ENCODE data around the gene RGL1.
A peak's percentile ranks its signal among the peaks of the same experiment; 100 is the strongest.

Gene RGL1

GRCh38 chr1:183810121-183810520, 5.2 kb downstream of the RGL1 start:
- 88% methylated on average over 2 of the region's 2 CpGs for WGBS
- Histone ChIP-seq H3K27me3 (ENCODE audit: insufficient read depth, low read length) (peaks cover 14% of the 10 kb centered on the region), H3K36me3 (ENCODE audit: insufficient read depth, low read length) (no peaks in the 10 kb centered on the region; the same call in 1 of the 2 replicates), H3K9me3 (ENCODE audit: insufficient read depth, low read depth, low read length) (no peaks in the 10 kb centered on the region), H3K4me3 (ENCODE audit: low read length) (no peak overlapping the region), H3K4me1 (ENCODE audit: insufficient read depth, low read length) (peaks cover 66% of the 10 kb centered on the region), H3K27ac (ENCODE audit: low read depth, low read length) (no peak overlapping the region), H3K9ac (ENCODE audit: low read depth, low read length) (no peak overlapping the region)

GRCh38 chr1:183810756-183811544, 6.0 kb downstream of the RGL1 start:
- peaks cover 65% of the 10 kb centered on the region for H3K4me1 ChIP-seq (ENCODE audit: insufficient read depth, low read length)
- no peak overlapping the region for H3K9ac ChIP-seq (ENCODE audit: low read depth, low read length)
- no peaks in the 10 kb centered on the region for H3K9me3 ChIP-seq (ENCODE audit: insufficient read depth, low read depth, low read length)
- no peak overlapping the region for H3K27ac ChIP-seq (ENCODE audit: low read depth, low read length)
- H3K27me3 ChIP-seq (ENCODE audit: insufficient read depth, low read length) = peaks cover 6% of the 10 kb centered on the region
- 87% methylated on average over 4 of the region's 4 CpGs for WGBS
- H3K4me3 ChIP-seq (ENCODE audit: low read length) = no peak overlapping the region
- no peaks in the 10 kb centered on the region; the same call in 1 of the 2 replicates for H3K36me3 ChIP-seq (ENCODE audit: insufficient read depth, low read length)

GRCh38 chr1:183812128-183812527, 7.2 kb downstream of the RGL1 start:
- H3K36me3 ChIP-seq (ENCODE audit: insufficient read depth, low read length) = no peaks in the 10 kb centered on the region; the same call in 1 of the 2 replicates
- H3K27me3 ChIP-seq (ENCODE audit: insufficient read depth, low read length) = no peaks in the 10 kb centered on the region
- H3K4me3 ChIP-seq (ENCODE audit: low read length) = no peak overlapping the region
- H3K27ac ChIP-seq (ENCODE audit: low read depth, low read length) = peak overlapping the region; percentile 68
- H3K9me3 ChIP-seq (ENCODE audit: insufficient read depth, low read depth, low read length) = no peaks in the 10 kb centered on the region
- WGBS = 79% methylated on average over 2 of the region's 2 CpGs
- no peak overlapping the region for H3K9ac ChIP-seq (ENCODE audit: low read depth, low read length)
- H3K4me1 ChIP-seq (ENCODE audit: insufficient read depth, low read length) = peaks cover 65% of the 10 kb centered on the region

- 31% methylated on average over 9 of the region's 9 CpGs for WGBS
- no peaks in the 10 kb centered on the region for H3K27me3 ChIP-seq (ENCODE audit: insufficient read depth, low read length)
- no peaks in the 10 kb centered on the region for H3K9me3 ChIP-seq (ENCODE audit: insufficient read depth, low read depth, low read length)
- H3K27ac ChIP-seq (ENCODE audit: low read depth, low read length) = peak overlapping the region; percentile 68
- peak overlapping the region; percentile 15; the same call in 1 of the 2 replicates for H3K4me3 ChIP-seq (ENCODE audit: low read length)
- H3K9ac ChIP-seq (ENCODE audit: low read depth, low read length) = peak overlapping the region; percentile 47; the same call in 1 of the 2 replicates
- H3K4me1 ChIP-seq (ENCODE audit: insufficient read depth, low read length) = peaks cover 60% of the 10 kb centered on the region
- no peaks in the 10 kb centered on the region; the same call in 1 of the 2 replicates for H3K36me3 ChIP-seq (ENCODE audit: insufficient read depth, low read length)
Measured at GRCh38 chr1:183812686-183813569, 8.0 kb downstream of the RGL1 start.

- Histone ChIP-seq H3K9me3 (ENCODE audit: insufficient read depth, low read depth, low read length) (no peaks in the 10 kb centered on the region), H3K27ac (ENCODE audit: low read depth, low read length) (no peak overlapping the region), H3K4me3 (ENCODE audit: low read length) (no peak overlapping the region), H3K4me1 (ENCODE audit: insufficient read depth, low read length) (peaks cover 54% of the 10 kb centered on the region), H3K36me3 (ENCODE audit: insufficient read depth, low read length) (no peaks in the 10 kb centered on the region; the same call in 1 of the 2 replicates), H3K27me3 (ENCODE audit: insufficient read depth, low read length) (no peaks in the 10 kb centered on the region), H3K9ac (ENCODE audit: low read depth, low read length) (no peak overlapping the region)
- WGBS = no CpG with 5 or more reads among the region's 1 CpG
Measured at GRCh38 chr1:183814121-183814681, 9.3 kb downstream of the RGL1 start.

GRCh38 chr1:183816110-183816509, 11.2 kb downstream of the RGL1 start:
- Histone ChIP-seq H3K27ac (ENCODE audit: low read depth, low read length) (no peak overlapping the region), H3K9ac (ENCODE audit: low read depth, low read length) (no peak overlapping the region), H3K27me3 (ENCODE audit: insufficient read depth, low read length) (no peaks in the 10 kb centered on the region), H3K4me1 (ENCODE audit: insufficient read depth, low read length) (peaks cover 46% of the 10 kb centered on the region), H3K4me3 (ENCODE audit: low read length) (no peak overlapping the region), H3K9me3 (ENCODE audit: insufficient read depth, low read depth, low read length) (no peaks in the 10 kb centered on the region), H3K36me3 (ENCODE audit: insufficient read depth, low read length) (no peaks in the 10 kb centered on the region)
- WGBS = 100% methylated on average over 2 of the region's 3 CpGs

- no peak overlapping the region for H3K4me3 ChIP-seq (ENCODE audit: low read length)
- 80% methylated on average over 5 of the region's 5 CpGs for WGBS
- H3K27me3 ChIP-seq (ENCODE audit: insufficient read depth, low read length) = no peaks in the 10 kb centered on the region
- H3K9ac ChIP-seq (ENCODE audit: low read depth, low read length) = no peak overlapping the region
- H3K36me3 ChIP-seq (ENCODE audit: insufficient read depth, low read length) = no peaks in the 10 kb centered on the region
- no peaks in the 10 kb centered on the region for H3K9me3 ChIP-seq (ENCODE audit: insufficient read depth, low read depth, low read length)
- H3K27ac ChIP-seq (ENCODE audit: low read depth, low read length) = no peak overlapping the region
- peaks cover 30% of the 10 kb centered on the region for H3K4me1 ChIP-seq (ENCODE audit: insufficient read depth, low read length)
Measured at GRCh38 chr1:183817576-183818288, 12.8 kb downstream of the RGL1 start.

GRCh38 chr1:183819059-183819458, 14.1 kb downstream of the RGL1 start:
- peaks cover 17% of the 10 kb centered on the region for H3K4me1 ChIP-seq (ENCODE audit: insufficient read depth, low read length)
- no peaks in the 10 kb centered on the region for H3K27me3 ChIP-seq (ENCODE audit: insufficient read depth, low read length)
- no peaks in the 10 kb centered on the region for H3K9me3 ChIP-seq (ENCODE audit: insufficient read depth, low read depth, low read length)
- H3K4me3 ChIP-seq (ENCODE audit: low read length) = no peak overlapping the region
- H3K36me3 ChIP-seq (ENCODE audit: insufficient read depth, low read length) = no peaks in the 10 kb centered on the region
- H3K9ac ChIP-seq (ENCODE audit: low read depth, low read length) = no peak overlapping the region
- no peak overlapping the region for H3K27ac ChIP-seq (ENCODE audit: low read depth, low read length)
- WGBS = 100% methylated on average over 1 of the region's 1 CpG

GRCh38 chr1:183821309-183821888, 16.5 kb downstream of the RGL1 start:
- H3K4me1 ChIP-seq (ENCODE audit: insufficient read depth, low read length) = peaks cover 10% of the 10 kb centered on the region
- H3K36me3 ChIP-seq (ENCODE audit: insufficient read depth, low read length) = no peaks in the 10 kb centered on the region; the same call in 1 of the 2 replicates
- no peak overlapping the region for H3K4me3 ChIP-seq (ENCODE audit: low read length)
- no peaks in the 10 kb centered on the region for H3K9me3 ChIP-seq (ENCODE audit: insufficient read depth, low read depth, low read length)
- H3K27ac ChIP-seq (ENCODE audit: low read depth, low read length) = no peak overlapping the region
- H3K9ac ChIP-seq (ENCODE audit: low read depth, low read length) = no peak overlapping the region
- no peaks in the 10 kb centered on the region for H3K27me3 ChIP-seq (ENCODE audit: insufficient read depth, low read length)
- WGBS = 96% methylated on average over 1 of the region's 1 CpG

- Histone ChIP-seq H3K4me3 (ENCODE audit: low read length) (no peak overlapping the region), H3K9ac (ENCODE audit: low read depth, low read length) (no peak overlapping the region), H3K27me3 (ENCODE audit: insufficient read depth, low read length) (no peaks in the 10 kb centered on the region), H3K4me1 (ENCODE audit: insufficient read depth, low read length) (peaks cover 3% of the 10 kb centered on the region; the same call in 1 of the 2 replicates), H3K36me3 (ENCODE audit: insufficient read depth, low read length) (no peaks in the 10 kb centered on the region; the same call in 1 of the 2 replicates), H3K27ac (ENCODE audit: low read depth, low read length) (no peak overlapping the region), H3K9me3 (ENCODE audit: insufficient read depth, low read depth, low read length) (no peaks in the 10 kb centered on the region)
- 96% methylated on average over 3 of the region's 3 CpGs for WGBS
Measured at GRCh38 chr1:183821889-183822611, 17.1 kb downstream of the RGL1 start.
